NCI-H2227 treated with DMSO at 0.1 percent for 48 hours (cell line): ENCODE results near the gene LEPR.
"Not testable (repeated sequence)": the region's sequence is repeated elsewhere in the genome, so short reads cannot be mapped to it uniquely, and the experiment has no call there.

Experiments
- DNase-seq: peaks from one replicate; lab custom pipeline; 2025; lab: John Stamatoyannopoulos, UW

Gene LEPR, protein sequence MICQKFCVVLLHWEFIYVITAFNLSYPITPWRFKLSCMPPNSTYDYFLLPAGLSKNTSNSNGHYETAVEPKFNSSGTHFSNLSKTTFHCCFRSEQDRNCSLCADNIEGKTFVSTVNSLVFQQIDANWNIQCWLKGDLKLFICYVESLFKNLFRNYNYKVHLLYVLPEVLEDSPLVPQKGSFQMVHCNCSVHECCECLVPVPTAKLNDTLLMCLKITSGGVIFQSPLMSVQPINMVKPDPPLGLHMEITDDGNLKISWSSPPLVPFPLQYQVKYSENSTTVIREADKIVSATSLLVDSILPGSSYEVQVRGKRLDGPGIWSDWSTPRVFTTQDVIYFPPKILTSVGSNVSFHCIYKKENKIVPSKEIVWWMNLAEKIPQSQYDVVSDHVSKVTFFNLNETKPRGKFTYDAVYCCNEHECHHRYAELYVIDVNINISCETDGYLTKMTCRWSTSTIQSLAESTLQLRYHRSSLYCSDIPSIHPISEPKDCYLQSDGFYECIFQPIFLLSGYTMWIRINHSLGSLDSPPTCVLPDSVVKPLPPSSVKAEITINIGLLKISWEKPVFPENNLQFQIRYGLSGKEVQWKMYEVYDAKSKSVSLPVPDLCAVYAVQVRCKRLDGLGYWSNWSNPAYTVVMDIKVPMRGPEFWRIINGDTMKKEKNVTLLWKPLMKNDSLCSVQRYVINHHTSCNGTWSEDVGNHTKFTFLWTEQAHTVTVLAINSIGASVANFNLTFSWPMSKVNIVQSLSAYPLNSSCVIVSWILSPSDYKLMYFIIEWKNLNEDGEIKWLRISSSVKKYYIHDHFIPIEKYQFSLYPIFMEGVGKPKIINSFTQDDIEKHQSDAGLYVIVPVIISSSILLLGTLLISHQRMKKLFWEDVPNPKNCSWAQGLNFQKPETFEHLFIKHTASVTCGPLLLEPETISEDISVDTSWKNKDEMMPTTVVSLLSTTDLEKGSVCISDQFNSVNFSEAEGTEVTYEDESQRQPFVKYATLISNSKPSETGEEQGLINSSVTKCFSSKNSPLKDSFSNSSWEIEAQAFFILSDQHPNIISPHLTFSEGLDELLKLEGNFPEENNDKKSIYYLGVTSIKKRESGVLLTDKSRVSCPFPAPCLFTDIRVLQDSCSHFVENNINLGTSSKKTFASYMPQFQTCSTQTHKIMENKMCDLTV

GRCh38 chr1:65420590-65421350 lies at the start of gene LEPR, which contains the start of gene LEPROT:
Gene LEPR (plus strand): TSS chr1:65420668. CDS start chr1:65565566, 144,898 bp downstream.
Gene LEPROT (plus strand): TSS chr1:65420668. CDS start chr1:65420725, 57 bp downstream.
- peak; percentile 61 for DNase-seq

DNA sequence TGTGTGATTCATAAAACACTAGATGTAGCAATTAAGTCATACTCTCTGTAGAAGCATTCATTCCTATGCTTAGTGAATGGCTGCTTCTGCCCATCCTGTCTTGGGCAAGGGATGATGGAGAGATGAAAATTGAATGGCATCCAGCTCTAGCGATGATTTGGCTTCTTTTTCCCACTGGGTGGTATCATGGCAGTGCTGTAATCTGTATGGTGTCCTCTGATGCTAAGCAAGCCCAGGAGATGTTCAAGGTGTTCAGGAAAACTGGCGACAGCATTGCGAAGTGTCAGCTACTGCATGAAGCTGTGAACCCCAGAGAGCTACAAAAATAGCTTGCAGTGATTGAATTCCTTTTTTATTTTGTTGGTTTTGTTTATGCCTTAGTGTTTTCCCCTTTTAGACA lies 48.9 kb upstream of the LEPR start:
- DNase-seq: no peak

GRCh38 chr1:65372557-65372956 lies 47.9 kb upstream of the LEPR start:
- DNase-seq: no peak

DNA sequence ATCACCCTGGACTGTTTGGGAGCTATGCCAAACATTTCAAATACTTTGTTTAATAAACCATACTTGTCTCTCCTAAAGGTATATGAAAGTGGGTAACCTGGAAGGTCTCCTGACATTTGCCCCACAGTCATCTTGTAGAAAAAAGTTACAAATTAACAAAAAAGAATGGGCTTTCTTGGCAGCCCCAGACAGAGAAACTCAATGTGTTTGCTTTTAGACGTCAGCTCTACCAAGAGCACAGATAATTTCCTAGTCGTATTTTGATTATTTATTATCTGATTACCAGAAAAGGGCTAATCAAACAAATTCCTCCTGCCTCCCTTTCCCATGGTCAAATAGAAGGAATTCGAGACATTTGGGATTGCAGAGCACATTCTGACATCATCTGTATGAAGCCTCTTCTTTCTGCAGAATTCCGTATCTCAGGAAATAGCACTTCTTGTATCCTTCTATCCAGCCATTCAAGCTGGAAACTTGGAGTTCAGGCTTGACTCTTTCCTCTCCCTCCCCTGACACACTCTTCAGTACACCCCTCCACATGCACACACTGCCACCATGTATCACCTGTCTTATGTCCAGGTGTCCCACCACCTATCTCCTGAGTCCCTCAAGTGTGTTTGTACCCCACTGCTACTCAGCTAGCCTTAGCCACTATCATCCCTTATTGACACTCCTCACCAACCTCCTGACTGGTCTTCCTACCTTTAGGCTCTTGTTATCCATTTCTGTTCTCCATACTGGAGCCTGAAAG lies 42.8 kb upstream of the LEPR start:
- DNase-seq: no peak

- no peak for DNase-seq
Measured at GRCh38 chr1:65378247-65378946, 42.1 kb upstream of the LEPR start.

- DNase-seq: not testable (repeated sequence)
Measured at GRCh38 chr1:65384426-65384825, 36.0 kb upstream of the LEPR start.

DNA sequence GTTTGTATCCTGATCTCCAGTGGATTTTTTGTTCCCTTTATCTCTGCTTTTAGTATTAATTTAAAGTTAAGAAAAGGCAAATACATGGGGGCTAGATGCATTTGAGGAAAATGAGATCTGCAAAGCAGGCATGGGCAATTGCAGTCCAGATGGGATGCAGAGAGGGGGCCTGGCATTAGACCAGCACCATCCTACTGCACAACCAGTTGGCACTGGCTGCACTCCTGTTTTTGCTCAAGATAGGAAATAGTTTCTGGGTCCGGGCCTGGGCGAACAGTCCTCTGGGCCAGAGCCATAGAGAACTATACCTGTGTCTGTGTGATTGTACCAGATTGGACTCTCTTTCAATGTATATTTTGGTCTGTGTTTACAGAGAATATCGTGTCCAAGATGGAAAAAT lies 34.0 kb upstream of the LEPR start:
- no peak for DNase-seq

- DNase-seq: no peak
Measured at GRCh38 chr1:65387821-65388220, 32.6 kb upstream of the LEPR start.

GRCh38 chr1:65388908-65389695 lies 31.4 kb upstream of the LEPR start:
- no peak for DNase-seq

DNA sequence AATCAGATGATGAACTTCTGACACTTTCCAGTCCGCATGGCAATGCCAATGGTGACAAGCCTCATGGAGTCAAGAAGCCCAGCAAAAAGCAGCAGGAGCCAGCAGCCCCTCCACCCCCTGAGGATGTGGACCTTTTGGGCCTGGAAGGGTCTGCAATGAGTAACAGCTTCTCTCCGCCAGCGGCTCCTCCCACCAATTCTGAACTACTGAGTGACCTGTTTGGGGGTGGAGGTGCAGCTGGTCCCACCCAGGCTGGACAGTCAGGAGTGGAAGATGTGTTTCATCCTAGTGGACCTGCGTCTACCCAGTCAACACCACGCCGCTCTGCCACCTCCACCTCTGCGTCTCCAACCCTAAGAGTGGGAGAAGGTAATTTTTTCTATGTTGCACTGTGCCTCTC lies 28.0 kb upstream of the LEPR start:
- DNase-seq: no peak

DNA sequence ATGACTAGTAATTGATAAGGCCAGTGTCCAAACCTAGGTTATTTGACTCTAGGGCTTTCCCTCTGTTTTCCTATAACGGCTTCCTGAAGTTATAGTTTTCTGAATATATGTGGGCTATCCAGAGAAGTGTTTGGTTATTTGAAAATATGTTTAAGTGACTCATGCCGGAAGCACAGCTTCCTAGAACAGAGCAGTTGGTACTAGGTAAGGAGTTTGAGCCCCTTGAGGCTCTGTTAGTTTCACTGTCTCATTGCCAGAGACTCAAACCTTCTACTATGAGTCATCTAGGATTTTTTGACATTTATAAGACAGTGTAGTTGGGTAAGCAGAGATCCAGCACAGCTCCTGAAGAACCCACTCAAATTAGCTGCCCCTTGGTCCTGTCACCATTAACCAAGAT lies 27.1 kb upstream of the LEPR start:
- DNase-seq: no peak

GRCh38 chr1:65393928-65394327 lies 26.5 kb upstream of the LEPR start:
- no peak for DNase-seq

GRCh38 chr1:65395887-65396612 lies 24.4 kb upstream of the LEPR start:
- DNase-seq: no peak

DNA sequence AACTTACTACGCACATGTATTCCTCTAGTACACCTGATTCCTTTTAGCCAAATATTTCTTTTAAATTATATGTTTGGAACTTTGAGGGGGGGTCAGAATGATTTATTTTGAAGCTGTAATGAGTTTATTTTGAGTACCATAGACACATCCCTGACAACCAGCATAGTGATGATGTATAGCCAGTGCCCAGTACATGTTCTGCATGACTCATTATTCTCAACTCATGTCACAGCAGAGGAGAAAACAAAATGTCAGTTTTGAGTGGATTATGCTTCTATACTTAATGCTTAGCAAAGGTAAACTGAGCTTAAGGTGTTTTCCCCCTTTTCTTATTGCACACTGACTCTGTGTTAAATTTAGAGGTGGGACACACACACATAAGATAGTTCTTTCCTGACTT lies 22.4 kb upstream of the LEPR start:
- no peak for DNase-seq

GRCh38 chr1:65399003-65399402 lies 21.5 kb upstream of the LEPR start:
- DNase-seq: no peak

DNA sequence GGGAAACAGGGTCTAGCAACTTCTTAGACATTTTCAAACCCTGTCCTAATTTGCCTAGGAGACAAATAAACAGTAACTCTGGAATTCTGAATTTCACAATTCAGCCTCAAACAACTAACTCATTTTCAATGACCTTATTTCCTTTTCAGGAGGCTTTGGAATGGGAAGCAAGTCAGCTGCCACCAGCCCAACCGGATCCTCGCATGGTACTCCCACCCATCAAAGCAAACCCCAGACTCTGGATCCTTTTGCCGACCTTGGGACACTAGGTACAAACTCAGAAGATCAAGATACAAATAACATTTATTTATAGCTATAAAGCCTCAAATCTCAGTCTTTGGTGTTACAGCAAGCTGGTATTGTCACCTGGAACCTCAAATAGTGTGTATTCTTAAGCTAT lies 18.9 kb upstream of the LEPR start:
- DNase-seq: no peak

- no peak for DNase-seq
Measured at GRCh38 chr1:65404941-65405340, 15.5 kb upstream of the LEPR start.

- no peak for DNase-seq
Measured at GRCh38 chr1:65407877-65408276, 12.6 kb upstream of the LEPR start.

DNA sequence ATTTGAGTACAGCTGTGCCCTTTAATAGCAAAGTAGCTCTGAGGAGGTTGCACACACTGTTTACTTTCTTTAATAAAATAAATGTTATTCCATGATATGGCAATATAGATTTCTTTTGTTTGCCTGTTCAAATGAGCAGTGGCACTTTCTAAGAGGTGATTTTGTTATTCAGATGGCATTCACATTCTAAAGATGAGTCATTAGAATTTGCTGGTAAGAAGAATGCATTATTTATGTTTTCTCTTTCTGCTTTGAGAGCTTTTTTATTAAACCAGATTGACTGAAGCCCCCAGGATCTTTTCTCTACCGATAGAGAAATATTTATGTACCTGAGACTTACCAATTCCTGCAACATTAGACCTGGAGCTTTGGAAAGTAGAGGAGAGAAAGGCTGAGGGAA lies 11.2 kb upstream of the LEPR start:
- no peak for DNase-seq
